K562 (cell line): ENCODE data around the gene AIM2. TPM values are rescaled to one million over a fixed set of nuclear protein-coding genes. Genes with fewer than 3 reads are reported as not detected.

Experiments used
- ATAC-seq: fragments of 200-7000 bp; cut with Tn5 transposase; 3 replicates; pipeline ENCODE4 v1.9.1; 2020; ENCODE audit warnings: moderate library complexity
- BruUV-seq: library from RNA; stranded (reverse); fragments of 400-500 nt; replicated peaks from 2 replicates; lab custom pipeline; 2021; lab: Mats Ljungman, UMichigan
- CTCF ChIA-PET: fragments of 300-600 bp; formaldehyde crosslinking; extraction: SDS; loops from one replicate; lab custom pipeline; 2021; ENCODE audit warnings: low intra/inter-chr PET ratio; lab: Yijun Ruan, JAX
- POLR2A ChIA-PET: fragments of 300-600, 350-650 bp; sonication (Branson Sonifier 250); formaldehyde crosslinking; extraction: SDS; loops from one replicate; lab custom pipeline; 2021; ENCODE audit warnings: antibody characterized with exemption, inconsistent platforms; lab: Yijun Ruan, JAX
- DNase-seq, 4 experiments: peaks; one replicate each; pipeline versions ENCODE4 v3.0.0 to v3.0.0-alpha.2; 2011 to 2018; ENCODE audit warnings: low spot score in 3 of 4, mixed read lengths in 3 of 4; ENCODE audit errors: extremely low read depth in 1 of 4
- FAIRE-seq: peaks from 2 replicates; lab custom pipeline; 2011; peaks lifted over from hg19 to GRCh38; lab: Jason Lieb, UNC
- H2AFZ ChIP-seq: 2 replicates; pipeline ENCODE4 v1.6.0; 2011; ENCODE audit warnings: low read depth, low read length, control low read depth, inconsistent platforms
- H3K27ac ChIP-seq: fragments of 200-600 bp; 3 replicates; pipeline ENCODE4 v1.8.0; 2011; ENCODE audit warnings: low read depth, mild to moderate bottlenecking, control low read depth, inconsistent platforms, low read length, moderate library complexity, mixed read lengths; ENCODE audit errors: extremely low read depth
- H3K27me3 ChIP-seq, 2 experiments: fragments of 300-600 bp in 1 of 2; 2 replicates in 1 of 2; 3 replicates in 1 of 2; pipeline versions ENCODE4 v1.6.0 to v1.8.0; 2011; ENCODE audit warnings: inconsistent platforms in 2 of 2, low read length in 2 of 2, mild to moderate bottlenecking in 1 of 2, mixed read lengths in 1 of 2, moderate library complexity in 1 of 2; ENCODE audit not compliant: control insufficient read depth in 2 of 2, insufficient read depth in 2 of 2
- H3K36me3 ChIP-seq: fragments of 300-600 bp; 3 replicates; pipeline ENCODE4 v1.8.0; 2011; ENCODE audit warnings: mild to moderate bottlenecking, low read length, inconsistent platforms; ENCODE audit not compliant: control insufficient read depth, insufficient read depth
- H3K4me1 ChIP-seq, 2 experiments: fragments of 200-600 bp in 1 of 2; replicated peaks in 1 of 2; 2 replicates in 1 of 2; 3 replicates in 1 of 2; pipeline versions ENCODE4 v1.5.1 to v1.8.0; 2011; ENCODE audit warnings: inconsistent platforms in 2 of 2, low read length in 2 of 2, mild to moderate bottlenecking in 1 of 2, mixed read lengths in 1 of 2, moderate library complexity in 1 of 2; ENCODE audit not compliant: control insufficient read depth in 2 of 2, insufficient read depth in 2 of 2
- H3K4me2 ChIP-seq: 2 replicates; pipeline ENCODE4 v1.6.1; 2011; ENCODE audit warnings: low read length, control low read depth, inconsistent platforms, mixed read lengths; ENCODE audit not compliant: insufficient read depth
- H3K4me3 ChIP-seq: fragments of 200-600 bp; sonication (generic), shearing (Covaris generic); 2 replicates; pipeline ENCODE4 v1.5.1; 2016; ENCODE audit warnings: control low read depth, inconsistent platforms
- H3K79me2 ChIP-seq: fragments of 200-600 bp; 3 replicates; pipeline ENCODE4 v1.8.0; 2011; ENCODE audit warnings: low read length, inconsistent platforms; ENCODE audit not compliant: control insufficient read depth, insufficient read depth
- H3K9ac ChIP-seq, 2 experiments: 2 replicates each; pipeline versions ENCODE4 v1.6.0 to v1.6.1; 2011; ENCODE audit warnings: low read depth in 2 of 2, low read length in 2 of 2, control low read depth in 1 of 2, inconsistent platforms in 1 of 2, mild to moderate bottlenecking in 1 of 2, mixed read lengths in 1 of 2; ENCODE audit not compliant: insufficient read depth in 1 of 2
- H3K9me1 ChIP-seq: one replicate; pipeline ENCODE4 v1.6.0; 2011; ENCODE audit warnings: inconsistent platforms, mild to moderate bottlenecking, low read length, moderate library complexity; ENCODE audit not compliant: control insufficient read depth, insufficient read depth
- H3K9me3 ChIP-seq: replicated peaks from 2 replicates; pipeline ENCODE4 v1.5.1; 2011; ENCODE audit warnings: low read depth, low read length, inconsistent platforms; ENCODE audit not compliant: control insufficient read depth, insufficient read depth
- H4K20me1 ChIP-seq: replicated peaks from 2 replicates; pipeline ENCODE4 v1.6.1; 2011; ENCODE audit warnings: low read length, inconsistent platforms, mixed read lengths; ENCODE audit not compliant: control insufficient read depth, insufficient read depth
- ATF7 ChIP-seq: fragments of 450-650 bp; IDR thresholded peaks from 2 replicates; pipeline ENCODE4 v1.7.1; 2014; ENCODE audit warnings: mild to moderate bottlenecking, moderate library complexity
- BACH1 ChIP-seq: fragments of 200-800 bp; sonication (Bioruptor generic); IDR thresholded peaks from 2 replicates; pipeline ENCODE4 v1.6.1; 2016; ENCODE audit warnings: missing genetic modification characterization, missing compliant biosample characterization
- CBFA2T3 ChIP-seq: fragments of 450-650 bp; IDR thresholded peaks from 2 replicates; pipeline ENCODE4 v1.6.1; 2017
- CBX5 ChIP-seq: IDR thresholded peaks from 2 replicates; pipeline ENCODE4 v1.6.1; 2014; ENCODE audit warnings: low read depth, borderline replicate concordance
- ELF2 ChIP-seq: fragments of 250-450 bp; sonication (Bioruptor Pico); IDR thresholded peaks from 2 replicates; pipeline ENCODE4 v1.5.0; 2021; ENCODE audit warnings: mild to moderate bottlenecking
- L3MBTL2 ChIP-seq: fragments of 450-650 bp; IDR thresholded peaks from 2 replicates; pipeline ENCODE4 v1.6.1; 2016; ENCODE audit warnings: mild to moderate bottlenecking, moderate library complexity
- NFE2 ChIP-seq: IDR thresholded peaks from 2 replicates; pipeline ENCODE4 v1.6.1; 2014; ENCODE audit warnings: antibody characterized with exemption, low read depth
- PHB2 ChIP-seq: fragments of 450-650 bp; IDR thresholded peaks from 2 replicates; pipeline ENCODE4 v1.6.1; 2017; ENCODE audit warnings: low read depth
- RBFOX2 ChIP-seq: fragments of 200-400 bp; formaldehyde crosslinking; IDR thresholded peaks from 2 replicates; pipeline ENCODE4 v1.6.1; 2017; ENCODE audit warnings: low read depth, mild to moderate bottlenecking, low read length, moderate library complexity
- RNF2 ChIP-seq: sonication (generic); IDR thresholded peaks from 2 replicates; pipeline ENCODE4 v1.6.1; 2016
- SAFB ChIP-seq: fragments of 200-400 bp; formaldehyde crosslinking; IDR thresholded peaks from 2 replicates; pipeline ENCODE4 v1.6.1; 2017; ENCODE audit warnings: low read depth, low read length, borderline replicate concordance
- TRIM24 ChIP-seq, 2 experiments: fragments of 450-650 bp; IDR thresholded peaks; 2 replicates each; pipeline ENCODE4 v1.6.1; 2016
- ZKSCAN1 ChIP-seq: fragments of 150-350 bp; IDR thresholded peaks from 2 replicates; pipeline ENCODE4 v1.6.1; 2016; ENCODE audit warnings: low read depth, low read length
- ZKSCAN3 ChIP-seq: fragments of 250-450 bp; sonication (Bioruptor Pico); IDR thresholded peaks from 2 replicates; pipeline ENCODE4 v1.4.0; 2020
- ZNF124 ChIP-seq: sonication (generic); formaldehyde crosslinking; IDR thresholded peaks from 2 replicates; pipeline ENCODE4 v1.8.1; 2022; ENCODE audit warnings: missing genetic modification reagents
- ZNF174 ChIP-seq: fragments of 250-450 bp; sonication (Bioruptor Pico); IDR thresholded peaks from 2 replicates; pipeline ENCODE4 v1.4.0; 2020; ENCODE audit warnings: mild to moderate bottlenecking
- ZNF280A ChIP-seq: fragments of 450-650 bp; IDR thresholded peaks from 2 replicates; pipeline ENCODE4 v1.6.1; 2018; ENCODE audit warnings: mild to moderate bottlenecking, low read depth; ENCODE audit not compliant: partially characterized antibody
- ZNF695 ChIP-seq: fragments of 450-650 bp; formaldehyde crosslinking; IDR thresholded peaks from 2 replicates; pipeline ENCODE4 v1.4.0; 2020; ENCODE audit warnings: mild to moderate bottlenecking, moderate library complexity
- WGBS: fragments of 100-300 bp; shearing (Covaris generic); methylation state at CpG from one replicate; pipeline ENCODE4 v1.1.6; 2016; ENCODE audit warnings: low coverage, mixed read lengths; ENCODE audit not compliant: insufficient coverage; ENCODE audit errors: missing lambda C conversion rate; 5-methylcytosine and 5-hydroxymethylcytosine counted together
- in situ Hi-C: fragments of 300-500 bp; cut with MboI; formaldehyde crosslinking; loops from 4 replicates; pipeline ENCODE4 v1.15.0; 2018; ENCODE audit warnings: inconsistent platforms, mixed read lengths
- intact Hi-C: fragments of 100-400 bp; cut with micrococcal nuclease; formaldehyde crosslinking; loops from 2 replicates; pipeline ENCODE4 v1.14.2; 2022
- polyA plus RNA-seq, 8 experiments: library from polyadenylated mRNA; depleted of rRNA in 4 of 8; stranded (reverse) in 5 of 8; unstranded in 3 of 8; fragments of >200 nt; fragmentation: Nextera tagmentation in 2 of 8; fragmentation: Illumina TruSeq in 1 of 8; extraction: Ambion mirVana in 2 of 8; extraction: Trizol in 1 of 8; gene quantifications; 2 replicates each; pipeline versions ENCODE4 v1.2.1 to v1.2.3, GENCODE V29; 2011 to 2014; ENCODE audit warnings: inconsistent platforms in 1 of 8, missing spikeins in 1 of 8
- total RNA-seq, 7 experiments: library from RNA; depleted of rRNA in 6 of 7; stranded (reverse); fragments of >200 nt in 6 of 7; fragmentation: Illumina TruSeq in 2 of 7; extraction: Trizol in 2 of 7; gene quantifications; 2 replicates each; pipeline versions ENCODE4 v1.2.1 to v1.2.3, GENCODE V29; 2011 to 2021; ENCODE audit warnings: low replicate concordance in 1 of 7
- TF ChIP-seq, protein P1 (sequence below): fragments of 250-450 bp; sonication (Bioruptor Pico); IDR thresholded peaks from 2 replicates; pipeline ENCODE4 v1.4.0; 2020; ENCODE audit warnings: borderline replicate concordance
- TF ChIP-seq, protein P2 (sequence below): sonication (generic); formaldehyde crosslinking; IDR thresholded peaks from 2 replicates; pipeline ENCODE4 v1.9.0; 2022; ENCODE audit warnings: mild to moderate bottlenecking, missing genetic modification reagents
- TF ChIP-seq, protein P3 (sequence below), 2 experiments: fragments of 450-650 bp in 1 of 2; sonication (generic) in 1 of 2; formaldehyde crosslinking in 1 of 2; IDR thresholded peaks in 1 of 2; conservative IDR thresholded peaks in 1 of 2; 2 replicates each; pipeline versions ENCODE4 v1.6.1 to v1.8.1; 2016 to 2023; ENCODE audit warnings: mild to moderate bottlenecking in 2 of 2, moderate library complexity in 2 of 2, inconsistent platforms in 1 of 2, missing genetic modification reagents in 1 of 2

Gene AIM2
- total and polyA plus RNA-seq, 9 of the 15 experiments (the other 6 are each of a cell fraction or from before 2014, with no cell fraction given): 0.10 to 0.95 (median 0.22) TPM

DNA sequence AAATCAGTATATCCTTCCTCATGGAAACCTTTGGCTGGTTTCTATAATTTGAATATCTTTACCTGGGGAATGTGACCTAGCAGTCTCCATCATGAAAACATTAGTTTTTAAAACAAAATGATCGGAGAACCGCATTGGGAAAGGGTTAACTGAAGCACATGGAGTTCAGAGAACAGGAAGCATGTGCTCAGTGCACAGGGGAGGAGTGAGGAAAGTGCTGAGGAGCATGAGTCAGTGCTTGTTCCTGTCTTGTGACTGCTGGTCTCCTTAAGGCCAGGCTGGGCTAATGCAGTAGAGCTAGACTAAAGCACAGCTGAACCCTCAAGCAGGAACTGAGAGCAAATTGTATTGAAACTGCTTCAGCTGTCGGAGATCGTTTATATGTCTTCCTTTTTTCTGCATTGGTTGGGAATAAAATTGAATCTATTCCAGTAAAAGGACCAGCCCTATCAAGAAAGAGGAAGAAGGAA is 61.1 kb downstream of the AIM2 start:
- Histone ChIP-seq H3K9me3 (no peaks in the 10 kb centered on the region; the same call in 1 of the 2 replicates), H3K4me2 (no peak overlapping the region), H3K9me1 (no peaks in the 10 kb centered on the region), H3K27me3 (no peaks in the 10 kb centered on the region), H3K4me3 (no peak overlapping the region), H2AFZ (peak overlapping the region; percentile 79), H3K79me2 (no peaks in the 10 kb centered on the region), H3K4me1 (no peaks in the 10 kb centered on the region; a peak in 2 of 5 replicates), H3K9ac (no peak overlapping the region), H3K36me3 (no peaks in the 10 kb centered on the region), H4K20me1 (no peaks in the 10 kb centered on the region), H3K27ac (no peak overlapping the region; the same call in 2 of the 3 replicates)
- POLR2A ChIA-PET: no interaction called here
- DNase-seq (peak in 2 of 4 experiments; percentile 26 to 72), FAIRE-seq (no peak), ATAC-seq (peak; percentile 86)
- intact Hi-C loops (no loop called here), in situ Hi-C loops (no loop called here)
- WGBS: 12% methylated on average over 4 of the region's 4 CpGs
- no TSS peak for BruUV-seq
- CTCF ChIA-PET: no interaction called here
- TF ChIP-seq ZNF695 (CRISPR knock-in tag) (no peak), CBX5 (no peak), ZKSCAN1 (no peak), ZNF280A (no peak), ZNF124 (CRISPR knock-in tag) (no peak), PHB2 (no peak), RBFOX2 (no peak), CBFA2T3 (no peak), TRIM24 (IDR thresholded peaks at IDR 0.05) (peak; percentile 24 to 36; a peak in 1 of 4 replicates), L3MBTL2 (peak; percentile 99), ATF7 (peak; percentile 38; the same call in 1 of the 2 replicates), RNF2 (peak; percentile 61; the same call in 1 of the 2 replicates), NFE2 (peak; percentile 48), ZKSCAN3 (no peak), ELF2 (peak; percentile 66), ZNF174 (CRISPR knock-in tag) (no peak), SAFB (no peak), BACH1 (tag) (peak; percentile 86; the same call in 1 of the 2 replicates)
- TF ChIP-seq, protein P1, sequence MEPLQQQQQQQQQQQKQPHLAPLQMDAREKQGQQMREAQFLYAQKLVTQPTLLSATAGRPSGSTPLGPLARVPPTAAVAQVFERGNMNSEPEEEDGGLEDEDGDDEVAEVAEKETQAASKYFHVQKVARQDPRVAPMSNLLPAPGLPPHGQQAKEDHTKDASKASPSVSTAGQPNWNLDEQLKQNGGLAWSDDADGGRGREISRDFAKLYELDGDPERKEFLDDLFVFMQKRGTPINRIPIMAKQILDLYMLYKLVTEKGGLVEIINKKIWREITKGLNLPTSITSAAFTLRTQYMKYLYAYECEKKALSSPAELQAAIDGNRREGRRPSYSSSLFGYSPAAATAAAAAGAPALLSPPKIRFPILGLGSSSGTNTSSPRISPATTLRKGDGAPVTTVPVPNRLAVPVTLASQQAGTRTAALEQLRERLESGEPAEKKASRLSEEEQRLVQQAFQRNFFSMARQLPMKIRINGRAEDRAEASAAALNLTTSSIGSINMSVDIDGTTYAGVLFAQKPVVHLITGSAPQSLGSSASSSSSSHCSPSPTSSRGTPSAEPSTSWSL (CRISPR knock-in tag): no peak
- TF ChIP-seq, protein P2, sequence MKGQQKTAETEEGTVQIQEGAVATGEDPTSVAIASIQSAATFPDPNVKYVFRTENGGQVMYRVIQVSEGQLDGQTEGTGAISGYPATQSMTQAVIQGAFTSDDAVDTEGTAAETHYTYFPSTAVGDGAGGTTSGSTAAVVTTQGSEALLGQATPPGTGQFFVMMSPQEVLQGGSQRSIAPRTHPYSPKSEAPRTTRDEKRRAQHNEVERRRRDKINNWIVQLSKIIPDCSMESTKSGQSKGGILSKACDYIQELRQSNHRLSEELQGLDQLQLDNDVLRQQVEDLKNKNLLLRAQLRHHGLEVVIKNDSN (CRISPR knock-in tag): no peak
- TF ChIP-seq, protein P3, sequence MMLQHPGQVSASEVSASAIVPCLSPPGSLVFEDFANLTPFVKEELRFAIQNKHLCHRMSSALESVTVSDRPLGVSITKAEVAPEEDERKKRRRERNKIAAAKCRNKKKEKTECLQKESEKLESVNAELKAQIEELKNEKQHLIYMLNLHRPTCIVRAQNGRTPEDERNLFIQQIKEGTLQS (IDR thresholded peaks at IDR 0.05): peak; percentile 67; the same call in 1 of the 2 replicates
- TF ChIP-seq, protein P3 (CRISPR knock-in tag; conservative IDR thresholded peaks at IDR 0.05): no peak
